ENCODE data around the gene SMOC2. TPM values are rescaled to one million over a fixed set of nuclear protein-coding genes. Genes with fewer than 3 reads are reported as not detected.

Gene SMOC2
- total and polyA plus RNA-seq, 2 of the 13 experiments (the other 11 are each of a cell fraction or from before 2014, with no cell fraction given) = not detected

DNA sequence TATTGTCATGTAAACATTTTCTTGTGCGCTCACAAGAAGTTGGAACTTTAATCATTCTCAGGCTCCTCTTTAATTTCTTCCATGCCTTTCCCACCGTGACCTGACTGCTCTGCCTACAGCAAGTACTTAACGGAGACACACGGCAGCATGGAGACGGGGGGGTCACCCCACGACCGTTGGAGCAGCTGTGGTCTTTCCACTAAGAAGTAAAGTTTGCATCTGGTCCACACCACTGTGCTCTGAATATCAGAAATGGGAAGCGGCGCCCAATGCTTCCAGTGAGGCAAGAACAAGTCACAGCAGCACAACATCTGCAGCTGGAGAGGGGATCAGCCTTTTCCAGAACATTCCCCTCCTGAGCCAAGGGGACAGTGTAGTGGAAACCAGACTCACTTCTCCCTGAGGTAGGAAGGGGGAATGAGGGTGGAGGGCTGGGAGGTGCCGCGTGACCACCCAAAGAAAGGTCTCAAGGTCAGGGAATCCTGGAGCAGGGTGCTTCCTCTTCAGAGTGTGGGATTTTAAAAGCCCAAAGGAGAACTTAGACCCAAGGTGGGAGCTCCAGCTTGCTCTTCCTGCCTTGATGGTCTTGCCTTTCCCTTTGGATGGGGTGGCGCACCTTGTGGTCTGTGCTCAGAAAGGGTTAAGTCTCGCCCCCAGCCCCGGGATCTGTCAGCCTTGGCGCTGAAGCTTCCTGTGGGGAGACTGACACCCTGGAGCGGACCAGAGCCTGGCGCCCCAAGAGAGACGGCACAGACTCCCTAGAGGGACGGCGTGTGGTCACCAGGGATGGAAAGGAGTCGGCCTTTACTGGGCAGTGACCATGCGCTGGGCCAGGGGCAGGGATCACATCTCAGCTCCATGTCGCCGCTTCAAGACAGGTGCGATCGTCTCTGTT is 25.6 kb upstream of the SMOC2 start:
- in situ Hi-C loops (cut with HindIII; ENCODE audit: extremely low pct_ligation_motif_present, low pct_unique_long_range_greater_than_20kb) = no loop called here
- TF ChIP-seq ZNF777 (CRISPR knock-in tag; IDR thresholded peaks at IDR 0.05) (no peak), ZNF513 (CRISPR knock-in tag; conservative IDR thresholded peaks at IDR 0.05) (no peak), ZC3H4 (CRISPR knock-in tag; IDR thresholded peaks at IDR 0.05; ENCODE audit: borderline replicate concordance) (no peak), POLR2AphosphoS2 (IDR thresholded peaks at IDR 0.05; ENCODE audit: low read depth, low read length) (no peak), ATF2 (CRISPR knock-in tag; IDR thresholded peaks at IDR 0.05) (no peak), ZNF841 (CRISPR knock-in tag; IDR thresholded peaks at IDR 0.05; ENCODE audit: borderline replicate concordance) (no peak)
- TF ChIP-seq, protein P1, sequence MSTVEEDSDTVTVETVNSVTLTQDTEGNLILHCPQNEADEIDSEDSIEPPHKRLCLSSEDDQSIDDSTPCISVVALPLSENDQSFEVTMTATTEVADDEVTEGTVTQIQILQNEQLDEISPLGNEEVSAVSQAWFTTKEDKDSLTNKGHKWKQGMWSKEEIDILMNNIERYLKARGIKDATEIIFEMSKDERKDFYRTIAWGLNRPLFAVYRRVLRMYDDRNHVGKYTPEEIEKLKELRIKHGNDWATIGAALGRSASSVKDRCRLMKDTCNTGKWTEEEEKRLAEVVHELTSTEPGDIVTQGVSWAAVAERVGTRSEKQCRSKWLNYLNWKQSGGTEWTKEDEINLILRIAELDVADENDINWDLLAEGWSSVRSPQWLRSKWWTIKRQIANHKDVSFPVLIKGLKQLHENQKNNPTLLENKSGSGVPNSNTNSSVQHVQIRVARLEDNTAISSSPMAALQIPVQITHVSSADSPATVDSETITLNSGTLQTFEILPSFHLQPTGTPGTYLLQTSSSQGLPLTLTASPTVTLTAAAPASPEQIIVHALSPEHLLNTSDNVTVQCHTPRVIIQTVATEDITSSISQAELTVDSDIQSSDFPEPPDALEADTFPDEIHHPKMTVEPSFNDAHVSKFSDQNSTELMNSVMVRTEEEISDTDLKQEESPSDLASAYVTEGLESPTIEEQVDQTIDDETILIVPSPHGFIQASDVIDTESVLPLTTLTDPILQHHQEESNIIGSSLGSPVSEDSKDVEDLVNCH (CRISPR knock-in tag; IDR thresholded peaks at IDR 0.05) = no peak
- TF ChIP-seq, protein P2, sequence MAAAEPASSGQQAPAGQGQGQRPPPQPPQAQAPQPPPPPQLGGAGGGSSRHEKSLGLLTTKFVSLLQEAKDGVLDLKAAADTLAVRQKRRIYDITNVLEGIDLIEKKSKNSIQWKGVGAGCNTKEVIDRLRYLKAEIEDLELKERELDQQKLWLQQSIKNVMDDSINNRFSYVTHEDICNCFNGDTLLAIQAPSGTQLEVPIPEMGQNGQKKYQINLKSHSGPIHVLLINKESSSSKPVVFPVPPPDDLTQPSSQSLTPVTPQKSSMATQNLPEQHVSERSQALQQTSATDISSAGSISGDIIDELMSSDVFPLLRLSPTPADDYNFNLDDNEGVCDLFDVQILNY (CRISPR knock-in tag; conservative IDR thresholded peaks at IDR 0.05) = no peak
- TF ChIP-seq, protein P3, sequence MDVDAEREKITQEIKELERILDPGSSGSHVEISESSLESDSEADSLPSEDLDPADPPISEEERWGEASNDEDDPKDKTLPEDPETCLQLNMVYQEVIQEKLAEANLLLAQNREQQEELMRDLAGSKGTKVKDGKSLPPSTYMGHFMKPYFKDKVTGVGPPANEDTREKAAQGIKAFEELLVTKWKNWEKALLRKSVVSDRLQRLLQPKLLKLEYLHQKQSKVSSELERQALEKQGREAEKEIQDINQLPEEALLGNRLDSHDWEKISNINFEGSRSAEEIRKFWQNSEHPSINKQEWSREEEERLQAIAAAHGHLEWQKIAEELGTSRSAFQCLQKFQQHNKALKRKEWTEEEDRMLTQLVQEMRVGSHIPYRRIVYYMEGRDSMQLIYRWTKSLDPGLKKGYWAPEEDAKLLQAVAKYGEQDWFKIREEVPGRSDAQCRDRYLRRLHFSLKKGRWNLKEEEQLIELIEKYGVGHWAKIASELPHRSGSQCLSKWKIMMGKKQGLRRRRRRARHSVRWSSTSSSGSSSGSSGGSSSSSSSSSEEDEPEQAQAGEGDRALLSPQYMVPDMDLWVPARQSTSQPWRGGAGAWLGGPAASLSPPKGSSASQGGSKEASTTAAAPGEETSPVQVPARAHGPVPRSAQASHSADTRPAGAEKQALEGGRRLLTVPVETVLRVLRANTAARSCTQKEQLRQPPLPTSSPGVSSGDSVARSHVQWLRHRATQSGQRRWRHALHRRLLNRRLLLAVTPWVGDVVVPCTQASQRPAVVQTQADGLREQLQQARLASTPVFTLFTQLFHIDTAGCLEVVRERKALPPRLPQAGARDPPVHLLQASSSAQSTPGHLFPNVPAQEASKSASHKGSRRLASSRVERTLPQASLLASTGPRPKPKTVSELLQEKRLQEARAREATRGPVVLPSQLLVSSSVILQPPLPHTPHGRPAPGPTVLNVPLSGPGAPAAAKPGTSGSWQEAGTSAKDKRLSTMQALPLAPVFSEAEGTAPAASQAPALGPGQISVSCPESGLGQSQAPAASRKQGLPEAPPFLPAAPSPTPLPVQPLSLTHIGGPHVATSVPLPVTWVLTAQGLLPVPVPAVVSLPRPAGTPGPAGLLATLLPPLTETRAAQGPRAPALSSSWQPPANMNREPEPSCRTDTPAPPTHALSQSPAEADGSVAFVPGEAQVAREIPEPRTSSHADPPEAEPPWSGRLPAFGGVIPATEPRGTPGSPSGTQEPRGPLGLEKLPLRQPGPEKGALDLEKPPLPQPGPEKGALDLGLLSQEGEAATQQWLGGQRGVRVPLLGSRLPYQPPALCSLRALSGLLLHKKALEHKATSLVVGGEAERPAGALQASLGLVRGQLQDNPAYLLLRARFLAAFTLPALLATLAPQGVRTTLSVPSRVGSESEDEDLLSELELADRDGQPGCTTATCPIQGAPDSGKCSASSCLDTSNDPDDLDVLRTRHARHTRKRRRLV (CRISPR knock-in tag; IDR thresholded peaks at IDR 0.05) = no peak

More for the DNA sequence above, 25.6 kb upstream of the SMOC2 start:
- peaks cover 21 to 96% of the 10 kb centered on the region in 2 experiments for H3K27me3 ChIP-seq (ENCODE audit: control insufficient read depth in 1 of 2, insufficient read depth in 2 of 2, low read length in 2 of 2)
- ChIA-PET CTCF (ENCODE audit: low intra/inter-chr PET ratio, low total read pairs) (no interaction called here), POLR2A (no interaction called here)
- DNase-seq (ENCODE audit: low spot score) (no peak), ATAC-seq (no peak), FAIRE-seq (no peak)
- intact Hi-C loops (cut with micrococcal nuclease; ENCODE audit: unreplicated experiment) = no loop called here
- H2AFZ ChIP-seq (ENCODE audit: low read length) = no peak overlapping the region
- no peak overlapping the region for H3K27ac ChIP-seq (ENCODE audit: extremely low read length, insufficient read depth, low read length)
- no peaks in the 10 kb centered on the region for H3K36me3 ChIP-seq (replicated peaks in 1 of 2; ENCODE audit: control insufficient read depth in 1 of 2, insufficient read depth in 2 of 2, low read length in 2 of 2)
- H3K79me2 ChIP-seq (ENCODE audit: insufficient read depth, low read length) = no peaks in the 10 kb centered on the region
- no peak overlapping the region for H3K4me3 ChIP-seq (replicated peaks in 1 of 3; ENCODE audit: insufficient read depth in 1 of 3, low read depth in 2 of 3, low read length in 3 of 3)
- H3K9ac ChIP-seq (ENCODE audit: insufficient read depth, low read depth, low read length) = no peak overlapping the region
- no peaks in the 10 kb centered on the region for H3K9me3 ChIP-seq (ENCODE audit: low read length)
- no peaks in the 10 kb centered on the region; the same call in 1 of the 2 replicates for H4K20me1 ChIP-seq (ENCODE audit: insufficient read depth, low read length)
- H3K4me2 ChIP-seq (ENCODE audit: low read depth, low read length) = no peak overlapping the region
- no TSS peak for BruUV-seq (replicated peaks)
- WGBS (ENCODE audit: low lambda C conversion rate) = 16% methylated on average over 22 of the region's 26 CpGs
- H3K4me1 ChIP-seq (ENCODE audit: insufficient read depth, low read length) = no peaks in the 10 kb centered on the region

All from HepG2 (cell line).